GM18508 (cell line): ENCODE results near the gene GPR42.
"Not testable (repeated sequence)": the region's sequence is repeated elsewhere in the genome, so short reads cannot be mapped to it uniquely, and the experiment has no call there.

Source experiments
- ATAC-seq: cut with Tn5 transposase; IDR thresholded peaks from one replicate; pipeline ENCODE4 v1.9.1; 2021; ENCODE audit warnings: moderate number of reproducible peaks; ENCODE audit not compliant: insufficient read depth, unreplicated experiment

GPR42 gene

DNA sequence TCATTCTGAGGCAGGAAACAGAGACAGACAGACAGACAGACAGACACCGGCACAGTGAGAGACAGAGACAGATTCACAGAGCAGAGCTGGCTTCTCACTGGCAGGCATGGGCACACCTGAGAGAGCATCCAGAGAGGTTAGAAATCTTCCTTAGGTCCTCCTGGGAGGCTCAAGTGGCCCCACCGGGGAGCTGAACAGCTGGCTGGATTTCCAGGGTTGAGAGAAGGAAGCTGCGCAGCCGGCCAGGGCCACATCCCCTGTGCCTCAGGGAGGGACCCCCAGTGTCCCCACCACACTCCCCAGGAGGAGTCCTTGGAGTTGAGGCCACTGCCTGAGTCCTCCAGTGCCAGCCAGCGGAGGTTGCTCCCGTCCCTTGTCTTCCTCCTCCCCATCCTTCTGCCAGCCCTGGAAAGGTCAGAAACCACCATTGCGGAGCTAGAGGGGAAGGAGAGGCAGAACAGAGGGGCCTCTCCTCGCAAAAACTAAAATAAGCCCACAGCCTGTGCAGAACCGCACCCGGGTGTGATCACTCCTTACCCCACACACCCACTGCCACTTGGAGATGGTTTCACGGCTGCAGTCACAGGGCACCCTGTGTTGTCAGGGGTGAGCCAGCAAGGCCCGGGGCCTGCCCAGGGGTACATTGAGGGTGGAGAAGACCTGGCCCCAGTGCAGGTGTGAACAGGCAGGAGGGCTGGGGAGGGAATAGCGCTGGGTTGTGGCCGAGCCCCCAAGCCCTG, 8.4 kb upstream of the GPR42 start:
- ATAC-seq: no peak

DNA sequence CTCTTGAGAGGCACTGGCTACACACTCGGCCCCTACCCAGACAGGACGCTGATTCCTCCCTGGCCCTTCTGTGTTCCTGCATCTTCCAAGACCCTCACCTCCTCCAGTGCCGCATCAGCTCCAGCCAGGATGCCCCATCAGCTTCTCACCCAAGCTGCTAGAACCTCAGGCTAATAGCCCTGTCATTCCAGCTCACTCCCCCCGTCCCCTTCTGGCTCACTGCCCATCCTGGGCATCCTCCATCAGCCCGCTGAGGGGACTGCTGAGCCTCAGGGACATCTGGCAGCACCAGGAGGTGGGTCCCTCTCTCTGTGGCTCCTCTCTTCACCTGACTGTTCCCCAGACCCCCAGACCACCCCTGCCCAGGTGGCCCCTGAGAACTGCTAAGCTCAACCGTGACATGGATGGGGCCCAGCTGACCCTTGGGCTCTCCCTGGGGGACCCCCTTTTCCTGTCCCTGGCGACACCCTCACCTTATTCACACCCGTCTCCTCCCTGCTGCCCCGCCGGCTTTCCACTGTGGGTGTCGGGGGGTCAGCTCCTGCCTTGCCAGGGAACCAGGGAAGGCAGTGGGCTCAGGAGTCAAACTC, 7.8 kb upstream of the GPR42 start:
- ATAC-seq: no peak

DNA sequence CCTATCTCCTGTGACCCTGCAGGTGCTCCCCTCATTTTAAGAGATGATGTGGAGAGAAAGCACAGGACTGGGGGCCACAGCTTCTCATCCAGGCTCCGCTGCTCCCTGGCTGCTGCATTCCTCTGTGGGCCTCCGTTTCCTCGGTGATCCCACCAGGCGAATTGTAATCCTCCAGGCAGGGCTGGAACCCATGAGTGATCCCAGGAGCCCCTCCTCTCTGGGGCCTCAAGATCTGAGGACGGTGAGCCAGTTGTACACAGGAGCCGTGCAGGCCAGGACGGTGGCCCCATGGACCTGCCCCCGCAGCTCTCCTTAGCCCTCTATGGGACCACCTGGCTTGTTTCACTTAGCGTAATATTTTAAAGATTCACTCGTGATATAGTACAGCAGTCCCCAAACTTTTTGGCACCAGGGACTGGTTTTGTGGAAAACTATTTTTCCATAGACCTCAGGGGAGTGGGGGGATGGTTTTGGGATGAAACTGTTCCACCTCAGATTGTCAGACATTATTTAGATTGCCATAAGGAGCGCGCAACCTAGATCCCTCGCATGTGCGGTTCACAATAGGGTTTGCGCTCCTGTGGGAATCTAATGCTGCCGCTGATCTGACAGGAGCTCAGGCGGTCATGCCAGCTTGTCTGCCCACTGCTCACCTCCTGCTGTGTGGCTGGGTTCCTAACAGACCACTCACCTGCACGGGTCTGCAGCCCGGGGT, 7.0 kb upstream of the GPR42 start:
- ATAC-seq: no peak

DNA sequence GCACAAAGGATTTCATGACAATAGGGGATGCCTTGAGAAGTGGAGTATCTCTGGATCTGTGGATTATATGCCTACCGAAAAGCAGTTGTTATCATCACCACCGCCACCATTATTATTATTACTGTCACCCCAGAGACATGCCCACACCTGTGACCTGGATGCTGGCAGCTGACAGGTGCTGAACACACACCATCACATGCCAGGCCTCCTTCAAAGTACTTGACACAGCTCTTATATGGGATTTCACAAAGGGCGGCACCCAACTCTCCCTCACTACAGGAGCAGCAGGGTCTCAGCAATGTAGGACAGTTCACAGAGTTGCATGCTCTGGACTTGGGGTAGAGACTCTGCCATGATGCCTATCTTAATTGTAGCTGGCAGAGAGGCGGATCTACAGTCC, 5.6 kb upstream of the GPR42 start:
- no peak for ATAC-seq

DNA sequence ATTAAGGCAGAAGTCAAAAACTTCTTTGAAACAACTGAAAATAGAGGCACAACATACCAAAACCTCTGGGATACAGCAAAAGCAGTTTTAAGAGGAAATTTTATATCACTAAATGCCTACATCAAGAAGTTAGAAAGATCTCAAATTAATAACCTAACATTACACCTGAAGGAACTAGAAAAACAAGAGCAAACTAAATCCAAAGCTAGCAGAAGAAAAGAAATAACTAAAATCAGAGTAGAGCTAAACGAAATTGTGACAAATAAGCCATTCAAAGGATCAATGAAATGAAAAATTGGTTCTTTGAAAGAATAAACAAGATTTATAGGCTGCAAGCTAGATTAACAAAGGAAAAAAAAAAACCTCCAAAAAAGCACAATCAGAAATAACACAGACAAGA, 2.5 kb upstream of the GPR42 start:
- ATAC-seq: no peak

DNA sequence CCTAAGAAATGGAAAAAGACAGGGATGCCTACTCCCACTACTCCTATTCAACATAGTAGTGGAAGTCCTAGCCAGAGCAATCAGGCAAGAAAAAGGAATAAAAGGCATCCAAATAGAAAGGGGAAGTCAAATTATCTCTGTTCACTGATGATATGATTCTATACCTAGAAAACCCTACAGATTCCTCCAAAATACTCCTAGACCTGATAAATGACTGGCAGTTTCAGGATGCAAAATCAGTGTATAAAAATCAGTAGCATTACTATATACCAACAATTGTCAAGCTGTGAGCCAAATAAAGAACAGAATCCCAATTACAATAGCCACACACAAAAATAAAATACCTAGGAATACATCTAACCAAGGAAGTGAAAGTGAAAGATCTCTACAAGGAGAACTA, 1.3 kb upstream of the GPR42 start:
- no peak for ATAC-seq

DNA sequence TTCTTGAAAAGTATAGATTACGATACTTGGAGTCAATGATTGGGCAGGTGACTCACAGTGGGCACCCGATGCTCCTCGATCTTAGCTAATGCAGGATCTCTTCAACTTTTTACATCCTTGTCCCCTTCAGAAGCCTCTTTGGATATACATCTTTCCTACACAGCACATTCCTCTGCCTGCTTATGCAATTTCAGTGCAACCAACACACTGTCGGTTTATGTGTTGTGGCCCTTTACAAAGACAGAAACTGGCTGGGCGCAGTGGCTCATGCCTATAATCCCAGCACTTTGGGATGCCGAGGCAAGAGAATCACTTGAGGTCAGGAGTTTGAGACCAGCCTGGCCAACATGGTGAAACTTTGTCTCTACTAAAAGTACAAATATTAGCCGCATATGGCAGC, 2.6 kb downstream of the GPR42 start:
- no peak for ATAC-seq

DNA sequence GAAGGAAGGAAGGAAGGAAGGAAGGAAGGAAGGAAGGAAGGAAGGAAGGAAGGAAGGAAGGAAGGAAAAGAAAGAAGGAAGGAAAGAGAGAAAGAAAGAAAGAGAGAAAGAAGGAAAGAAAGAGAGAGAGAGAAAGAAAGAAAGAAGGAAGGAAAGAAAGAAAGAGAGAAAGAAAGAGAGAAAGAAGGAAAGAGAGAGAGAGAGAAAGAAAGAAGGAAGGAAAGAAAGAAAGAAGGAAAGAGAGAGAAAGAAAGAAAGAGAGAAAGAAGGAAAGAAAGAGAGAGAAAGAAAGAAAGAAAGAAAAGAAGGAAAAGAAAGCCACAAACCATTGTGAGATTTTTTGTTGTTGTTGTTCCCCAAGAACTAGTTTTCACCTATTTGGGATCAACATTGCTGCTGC, 3.2 kb downstream of the GPR42 start:
- not testable (repeated sequence) for ATAC-seq

DNA sequence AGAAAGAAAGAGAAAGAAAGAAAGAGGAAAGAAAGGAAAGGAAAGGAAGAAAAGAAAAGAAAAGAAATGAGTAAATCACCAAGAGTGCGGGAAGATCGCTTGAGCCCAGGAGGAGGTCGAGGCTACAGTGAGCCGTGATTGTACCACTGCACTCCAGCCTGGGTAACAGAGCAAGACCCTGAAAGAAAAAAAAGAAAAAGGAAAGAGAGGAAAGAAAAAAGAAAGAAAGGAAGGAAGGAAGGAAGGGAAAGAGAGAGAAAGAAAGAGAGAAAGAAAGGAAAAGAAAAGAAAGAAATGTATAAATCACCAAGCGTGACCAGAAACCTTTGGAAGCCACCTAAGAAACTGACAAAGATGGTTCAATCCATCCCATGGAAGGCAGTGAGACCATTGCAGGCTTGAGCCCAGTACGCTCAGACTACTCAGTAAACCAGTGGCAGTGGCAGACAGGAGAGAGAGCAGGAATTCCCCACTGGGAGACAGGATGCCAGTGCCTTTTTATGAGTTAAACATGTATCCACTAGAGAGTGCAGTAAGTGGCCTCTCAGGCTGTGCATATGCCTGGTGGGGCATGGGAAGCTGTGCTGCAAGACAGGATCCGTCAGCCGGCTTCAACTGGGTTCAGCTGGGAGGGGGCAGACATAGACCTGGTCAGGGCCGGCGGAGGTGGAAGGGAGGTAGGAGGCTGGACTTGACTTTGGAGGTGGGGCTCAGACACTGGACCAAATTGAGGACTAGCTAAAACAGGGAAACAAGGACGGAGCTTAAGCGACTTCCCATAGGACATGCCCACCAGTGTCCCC, 4.8 kb downstream of the GPR42 start:
- ATAC-seq: no peak

DNA sequence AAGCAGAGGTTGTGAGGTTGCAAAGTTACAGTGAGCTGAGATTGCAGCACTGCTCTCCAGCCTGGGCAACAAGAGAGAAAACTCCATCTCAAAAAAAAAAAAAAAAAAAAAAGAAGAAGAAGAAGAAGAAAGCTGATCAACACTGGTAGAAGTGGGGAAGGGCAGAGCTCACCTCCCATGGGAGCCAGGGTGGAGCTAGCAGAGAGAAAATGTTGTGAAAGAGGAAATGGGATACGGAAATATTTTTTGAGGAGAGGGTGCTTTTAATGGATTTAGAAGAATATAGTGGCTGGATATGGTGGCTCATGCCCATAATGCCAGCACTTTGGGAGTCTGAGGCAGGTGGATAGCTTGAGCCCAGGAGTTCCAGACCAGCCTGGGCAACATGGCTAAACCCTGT, 6.8 kb downstream of the GPR42 start:
- no peak for ATAC-seq

DNA sequence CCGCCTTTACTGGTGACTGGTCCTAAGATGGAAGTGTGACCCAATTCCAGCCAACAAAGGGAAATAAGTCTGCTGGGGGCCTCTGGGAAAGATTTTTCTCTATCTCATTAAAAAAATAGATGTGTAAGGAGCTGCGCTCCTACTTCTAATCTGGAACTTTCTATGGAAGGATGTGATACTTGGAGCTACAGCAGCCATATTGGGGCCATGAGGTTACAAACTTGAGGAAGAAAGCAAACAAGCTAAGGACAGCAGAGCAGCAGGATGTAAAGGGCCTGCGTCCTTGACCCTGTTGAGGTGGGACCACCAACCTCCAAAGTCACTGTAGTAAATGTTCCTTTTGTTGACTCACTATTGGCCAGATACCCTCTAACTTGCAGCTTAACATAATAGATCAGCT, 7.5 kb downstream of the GPR42 start:
- no peak for ATAC-seq

DNA sequence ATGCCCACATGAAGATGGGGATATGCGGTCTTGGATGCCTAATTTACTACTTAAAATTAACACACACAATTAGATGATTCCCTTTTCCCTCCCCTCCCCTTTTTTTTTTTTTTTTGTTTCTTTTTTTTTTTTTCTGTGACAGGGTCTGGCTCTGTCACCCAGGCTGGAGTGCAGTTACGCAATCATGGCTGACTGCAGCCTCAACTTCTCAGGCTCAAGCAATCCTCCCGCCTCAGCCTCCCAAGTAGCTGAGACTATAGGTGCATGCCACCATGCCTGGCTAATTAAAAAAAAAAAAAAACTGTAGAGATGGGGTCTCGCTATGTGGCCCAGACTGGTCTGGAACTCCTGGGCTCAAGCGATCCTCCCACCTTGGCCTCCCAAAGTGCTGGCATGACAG, 8.7 kb downstream of the GPR42 start:
- ATAC-seq: not testable (repeated sequence)

DNA sequence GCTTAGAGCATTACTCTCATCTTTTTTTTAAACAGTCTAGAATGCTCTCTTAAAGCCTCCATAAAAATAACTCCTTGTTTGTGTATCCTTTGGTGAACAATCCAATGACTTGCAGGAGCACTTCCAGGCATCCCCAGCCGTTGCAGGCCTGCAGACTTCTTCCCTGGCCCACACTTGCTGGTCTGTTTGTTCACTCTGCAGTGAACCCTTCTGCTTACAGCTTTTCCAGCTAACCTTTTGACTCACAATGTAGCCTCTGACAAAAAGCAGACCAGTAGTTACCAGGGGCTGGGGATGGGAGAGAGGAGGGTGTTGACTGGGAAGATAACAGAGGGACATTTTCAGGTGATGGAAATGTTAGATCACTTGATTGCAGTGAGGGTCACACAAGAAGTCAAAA, 9.1 kb downstream of the GPR42 start:
- ATAC-seq: no peak

DNA sequence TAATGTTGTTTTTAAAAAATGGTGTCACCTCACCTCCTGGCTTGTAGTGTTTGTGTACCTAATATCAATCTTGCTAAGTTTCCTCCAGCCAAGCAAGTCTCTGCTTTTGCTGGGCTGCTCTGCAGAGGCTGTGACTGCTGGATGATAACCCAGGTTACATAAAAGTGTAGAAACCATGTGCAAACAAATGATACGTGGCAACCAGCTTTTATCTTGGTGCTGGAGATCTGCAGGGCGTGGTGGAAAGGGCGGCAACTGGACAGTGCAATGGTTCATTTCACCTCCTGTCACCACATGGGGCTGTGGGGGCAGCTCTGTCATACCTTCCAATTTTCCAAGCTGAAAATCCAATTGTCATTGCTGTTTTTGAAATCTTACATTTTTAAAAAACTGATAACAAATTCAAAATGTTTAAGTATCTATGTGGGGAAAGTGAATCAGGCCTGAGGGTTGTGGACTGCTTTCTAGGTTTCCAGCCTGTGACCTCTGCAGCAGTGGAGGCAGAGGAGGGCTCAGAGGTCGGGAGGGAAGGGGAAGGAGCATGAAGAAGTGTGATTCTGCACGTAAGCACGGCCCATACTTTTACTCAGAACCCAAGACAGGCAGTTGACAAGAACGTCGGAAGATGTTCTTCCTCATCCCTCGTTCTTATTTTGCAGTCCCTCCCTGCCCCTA, 9.7 kb downstream of the GPR42 start:
- ATAC-seq: no peak

DNA sequence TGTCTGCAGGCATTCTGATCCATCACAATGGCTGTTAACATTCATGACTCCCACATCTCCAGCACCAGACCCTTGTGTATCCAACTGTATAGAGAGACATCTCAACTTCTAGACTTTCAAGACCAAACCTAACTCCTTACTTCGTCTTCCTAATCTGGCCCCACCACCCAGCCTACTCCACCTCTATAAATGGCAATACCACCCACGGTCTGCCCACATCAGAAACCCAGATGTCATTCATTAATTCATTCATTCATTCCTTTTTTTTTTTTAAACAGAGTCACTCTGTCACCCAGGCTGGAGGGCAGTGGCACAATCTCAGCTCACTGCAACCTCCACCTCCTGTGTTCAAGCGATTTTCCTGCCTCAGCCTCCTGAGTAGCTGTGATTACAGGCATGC, 10.4 kb downstream of the GPR42 start:
- ATAC-seq: no peak

DNA sequence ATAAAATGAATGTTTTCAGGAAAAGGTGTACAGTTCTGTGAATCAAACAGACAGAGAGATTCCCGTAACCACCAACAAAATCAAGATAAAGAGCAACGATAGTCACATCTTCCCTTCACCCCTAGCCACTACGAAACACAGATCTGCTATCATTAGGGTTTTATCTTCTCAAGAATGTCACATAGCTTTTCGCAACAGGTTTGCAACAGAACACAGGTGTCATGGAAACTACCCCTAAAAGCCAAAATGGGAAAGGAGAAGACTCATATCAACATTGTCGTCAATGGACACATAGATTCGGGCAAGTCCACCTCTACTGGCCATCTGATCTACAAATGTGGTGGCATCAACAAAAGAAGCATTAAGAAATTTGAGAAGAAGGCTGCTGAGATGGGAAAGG, 11.1 kb downstream of the GPR42 start:
- ATAC-seq: no peak

DNA sequence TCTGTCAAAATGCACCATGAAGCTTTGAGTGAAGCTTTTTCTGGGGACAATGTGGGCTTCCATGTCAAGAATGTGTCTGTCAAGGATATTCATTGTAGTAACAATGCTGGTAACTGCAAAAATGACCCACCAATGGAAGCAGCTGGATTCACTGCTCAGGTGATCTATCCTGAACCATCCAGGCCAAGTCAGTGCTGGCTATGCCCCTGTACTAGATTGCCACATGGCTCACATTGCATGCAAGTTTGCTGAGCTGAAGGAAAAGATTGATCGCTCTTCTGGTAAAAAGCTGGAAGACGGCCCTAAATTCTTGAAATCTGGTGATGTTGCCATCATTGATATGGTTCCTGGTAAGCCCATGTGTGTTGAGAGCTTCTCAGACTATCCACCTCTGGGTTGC, 12.7 kb downstream of the GPR42 start:
- ATAC-seq: no peak

DNA sequence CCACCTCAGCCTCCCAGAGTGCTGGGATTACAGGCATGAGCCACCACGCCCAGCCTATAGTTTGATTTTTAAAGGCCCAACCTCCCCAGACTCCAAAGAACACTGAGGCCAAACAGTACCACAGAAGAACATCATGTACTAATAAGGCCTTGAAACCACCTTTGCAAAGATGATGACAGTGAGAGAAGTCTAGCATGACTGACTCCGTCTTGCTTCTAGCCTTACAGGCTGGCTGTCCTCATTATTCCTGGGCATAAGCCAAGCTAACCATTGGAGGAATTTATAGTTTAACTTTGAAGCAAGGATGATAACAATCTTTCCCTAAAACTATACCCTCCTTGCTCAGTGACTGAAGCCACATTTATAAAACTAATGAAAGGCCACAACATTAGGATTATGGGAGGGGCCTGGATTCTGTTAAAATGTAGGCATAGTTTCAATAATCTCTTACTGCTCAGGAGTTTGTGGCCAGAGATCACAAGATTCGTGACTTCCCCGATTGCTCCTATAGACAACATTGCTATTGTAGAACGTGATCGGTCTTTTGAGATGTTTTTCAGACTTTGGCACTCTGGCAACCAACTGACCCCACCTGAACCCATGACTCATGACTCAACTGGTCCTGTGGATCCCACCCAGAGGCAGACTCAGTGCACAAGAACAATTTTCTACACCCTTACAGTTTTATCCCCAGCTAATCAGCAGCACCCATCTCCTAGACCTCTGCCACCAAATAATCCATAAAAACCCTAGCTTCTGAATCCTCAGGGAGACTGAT, 17.6 kb downstream of the GPR42 start:
- no peak for ATAC-seq

DNA sequence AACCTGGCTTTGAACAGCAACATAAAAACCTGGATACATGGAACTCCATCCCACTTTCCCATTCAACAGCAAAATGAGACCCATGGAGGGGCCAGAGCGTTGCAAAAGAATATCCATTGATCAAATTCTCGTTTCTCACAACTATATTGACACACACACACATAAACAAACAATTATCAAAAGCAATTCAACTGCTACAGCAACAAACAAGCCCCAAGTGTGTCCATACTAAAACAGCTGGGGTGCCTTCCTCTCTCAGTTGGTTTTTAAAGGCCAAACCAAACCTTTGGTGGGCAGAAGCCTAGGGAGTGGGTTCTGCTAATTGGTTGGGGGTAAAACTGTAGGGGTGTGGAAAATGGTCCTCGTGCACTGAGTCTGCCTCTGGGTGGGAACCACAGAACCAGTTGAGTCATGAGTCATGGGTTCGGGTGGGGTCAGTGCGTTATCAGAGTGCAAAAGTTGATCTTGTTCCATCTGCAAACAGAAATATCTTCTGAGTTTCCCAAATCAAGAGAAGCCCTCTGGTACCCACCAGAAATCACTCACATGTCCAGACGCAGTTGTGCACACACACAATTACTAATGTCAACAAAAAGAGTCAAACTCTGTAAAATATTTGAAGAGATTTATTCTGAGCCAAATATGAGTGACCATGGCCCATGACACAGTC, 18.5 kb downstream of the GPR42 start:
- ATAC-seq: no peak
